HEK293 (cell line): ENCODE results near the gene PCMT1.

ENCODE experiments used
- CTCF ChIA-PET: fragments of 350-600 bp; formaldehyde crosslinking; extraction: SDS; loops from one replicate; lab custom pipeline; 2021; ENCODE audit warnings: antibody characterized with exemption; lab: Yijun Ruan, JAX
- POLR2A ChIA-PET: fragments of 300-600 bp; formaldehyde crosslinking; extraction: SDS; loops from one replicate; lab custom pipeline; 2020; ENCODE audit warnings: antibody characterized with exemption, inconsistent platforms; lab: Yijun Ruan, JAX
- H3K27ac ChIP-seq: fragments of 200-500 bp; sonication (Bioruptor generic); 2 replicates; pipeline ENCODE4 v1.5.1; 2014; ENCODE audit warnings: low read depth, low read length, control low read depth, inconsistent platforms; ENCODE audit errors: extremely low read depth
- H3K36me3 ChIP-seq, 2 experiments: fragments of 200-500 bp in 1 of 2; sonication (Bioruptor generic) in 1 of 2; 1 replicate in 1 of 2; 2 replicates in 1 of 2; pipeline ENCODE4 v1.5.1; 2014 to 2017; ENCODE audit warnings: inconsistent platforms in 2 of 2, low read length in 2 of 2; ENCODE audit not compliant: control insufficient read depth in 2 of 2, insufficient read depth in 1 of 2
- H3K4me1 ChIP-seq: fragments of 200-500 bp; sonication (Bioruptor generic); 2 replicates; pipeline ENCODE4 v1.5.1; 2014; ENCODE audit warnings: mild to moderate bottlenecking, low read length, inconsistent platforms; ENCODE audit not compliant: control insufficient read depth, insufficient read depth
- H3K4me3 ChIP-seq: 2 replicates; pipeline ENCODE4 v1.5.1; 2011; ENCODE audit warnings: low read depth, mild to moderate bottlenecking, control low read depth, low read length, moderate library complexity
- H3K9me3 ChIP-seq: fragments of 200-500 bp; sonication (Bioruptor generic); 2 replicates; pipeline ENCODE4 v1.5.1; 2014; ENCODE audit warnings: low read depth, low read length, inconsistent platforms; ENCODE audit not compliant: control insufficient read depth, insufficient read depth
- BCL11A ChIP-seq: fragments of 450-650 bp; formaldehyde crosslinking; IDR thresholded peaks from 2 replicates; pipeline ENCODE4 v1.5.1; 2016; ENCODE audit warnings: low read depth, missing biosample characterization, missing genetic modification characterization
- GLIS2 ChIP-seq: fragments of 450-650 bp; formaldehyde crosslinking; IDR thresholded peaks from 2 replicates; pipeline ENCODE4 v1.5.1; 2016; ENCODE audit warnings: missing biosample characterization, missing genetic modification characterization
- MEIS1 ChIP-seq: sonication (generic); formaldehyde crosslinking; IDR thresholded peaks from 2 replicates; pipeline ENCODE4 v1.8.1; 2022; ENCODE audit warnings: missing genetic modification reagents, mild to moderate bottlenecking, borderline replicate concordance
- REPIN1 ChIP-seq: fragments of 450-650 bp; formaldehyde crosslinking; IDR thresholded peaks from 2 replicates; pipeline ENCODE4 v1.5.1; 2017; ENCODE audit warnings: missing biosample characterization, missing genetic modification characterization, low read depth
- YY2 ChIP-seq: fragments of 450-650 bp; formaldehyde crosslinking; IDR thresholded peaks from 2 replicates; pipeline ENCODE4 v1.5.1; 2016; ENCODE audit warnings: missing biosample characterization, missing genetic modification characterization
- ZBTB7A ChIP-seq: fragments of 450-650 bp; formaldehyde crosslinking; IDR thresholded peaks from 2 replicates; pipeline ENCODE4 v1.5.1; 2016; ENCODE audit warnings: low read depth, missing biosample characterization, missing genetic modification characterization
- ZNF10 ChIP-seq: fragments of 450-650 bp; formaldehyde crosslinking; IDR thresholded peaks from 2 replicates; pipeline ENCODE4 v1.5.1; 2017; ENCODE audit warnings: missing biosample characterization, missing genetic modification characterization
- ZNF133 ChIP-seq: fragments of 450-650 bp; formaldehyde crosslinking; IDR thresholded peaks from 2 replicates; pipeline ENCODE4 v1.5.1; 2016; ENCODE audit warnings: missing biosample characterization, missing genetic modification characterization
- ZNF138 ChIP-seq: fragments of 450-650 bp; formaldehyde crosslinking; IDR thresholded peaks from 2 replicates; pipeline ENCODE4 v1.5.1; 2016; ENCODE audit warnings: missing biosample characterization, missing genetic modification characterization, borderline replicate concordance
- ZNF48 ChIP-seq: fragments of 450-650 bp; formaldehyde crosslinking; IDR thresholded peaks from 2 replicates; pipeline ENCODE4 v1.5.1; 2016; ENCODE audit warnings: missing biosample characterization, missing genetic modification characterization
- ZNF521 ChIP-seq: fragments of 450-650 bp; formaldehyde crosslinking; IDR thresholded peaks from 2 replicates; pipeline ENCODE4 v1.5.1; 2017; ENCODE audit warnings: missing biosample characterization, mild to moderate bottlenecking, missing genetic modification characterization
- ZNF558 ChIP-seq: fragments of 450-650 bp; formaldehyde crosslinking; IDR thresholded peaks from 2 replicates; pipeline ENCODE4 v1.5.1; 2016; ENCODE audit warnings: missing biosample characterization, missing genetic modification characterization
- ZNF747 ChIP-seq: fragments of 450-650 bp; formaldehyde crosslinking; IDR thresholded peaks from 2 replicates; pipeline ENCODE4 v1.5.1; 2016; ENCODE audit warnings: missing biosample characterization, missing genetic modification characterization
- ZNF777 ChIP-seq: fragments of 450-650 bp; formaldehyde crosslinking; IDR thresholded peaks from 2 replicates; pipeline ENCODE4 v1.5.1; 2017; ENCODE audit warnings: missing biosample characterization, missing genetic modification characterization, borderline replicate concordance
- ZNF792 ChIP-seq: fragments of 450-650 bp; formaldehyde crosslinking; IDR thresholded peaks from 2 replicates; pipeline ENCODE4 v1.5.1; 2016; ENCODE audit warnings: missing biosample characterization, missing genetic modification characterization
- TF ChIP-seq, protein P1 (sequence below): fragments of 450-650 bp; formaldehyde crosslinking; IDR thresholded peaks from 2 replicates; pipeline ENCODE4 v1.5.1; 2016; ENCODE audit warnings: missing biosample characterization, missing genetic modification characterization
- TF ChIP-seq, protein P2 (sequence below): sonication (generic); formaldehyde crosslinking; IDR thresholded peaks from 2 replicates; pipeline ENCODE4 v1.8.1; 2022; ENCODE audit warnings: mild to moderate bottlenecking, moderate library complexity, missing genetic modification reagents
- TF ChIP-seq, protein P3 (sequence below): fragments of 450-650 bp; formaldehyde crosslinking; IDR thresholded peaks from 2 replicates; pipeline ENCODE4 v1.5.0; 2017; ENCODE audit warnings: missing biosample characterization, missing genetic modification characterization, borderline replicate concordance

Gene PCMT1

DNA sequence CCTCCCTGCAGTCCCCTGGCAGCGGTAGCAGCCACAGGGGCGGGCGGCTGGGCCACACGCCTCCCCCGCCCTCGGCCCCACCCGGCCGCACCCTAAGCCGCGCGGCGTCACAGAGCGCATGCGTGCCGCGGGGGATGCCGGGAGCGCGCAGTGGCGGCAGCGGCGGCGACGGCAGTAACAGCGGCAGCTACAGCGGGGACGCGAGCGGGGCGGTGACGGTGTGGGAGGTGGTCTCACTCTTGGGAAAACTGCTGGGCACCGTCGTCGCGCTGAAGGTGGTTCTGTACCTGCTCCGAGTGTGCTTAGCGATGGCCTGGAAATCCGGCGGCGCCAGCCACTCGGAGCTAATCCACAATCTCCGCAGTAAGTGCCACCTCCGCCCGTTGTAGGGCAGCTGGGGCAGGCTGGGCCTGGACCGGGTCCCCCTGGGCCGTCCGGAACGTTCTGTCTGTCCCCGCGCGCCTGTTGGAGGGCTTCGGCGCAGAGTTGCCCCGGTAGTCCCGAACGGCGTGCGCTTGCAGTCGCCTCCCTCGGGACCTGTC, at the start of gene PCMT1 (continued):
- TF ChIP-seq, protein P1, sequence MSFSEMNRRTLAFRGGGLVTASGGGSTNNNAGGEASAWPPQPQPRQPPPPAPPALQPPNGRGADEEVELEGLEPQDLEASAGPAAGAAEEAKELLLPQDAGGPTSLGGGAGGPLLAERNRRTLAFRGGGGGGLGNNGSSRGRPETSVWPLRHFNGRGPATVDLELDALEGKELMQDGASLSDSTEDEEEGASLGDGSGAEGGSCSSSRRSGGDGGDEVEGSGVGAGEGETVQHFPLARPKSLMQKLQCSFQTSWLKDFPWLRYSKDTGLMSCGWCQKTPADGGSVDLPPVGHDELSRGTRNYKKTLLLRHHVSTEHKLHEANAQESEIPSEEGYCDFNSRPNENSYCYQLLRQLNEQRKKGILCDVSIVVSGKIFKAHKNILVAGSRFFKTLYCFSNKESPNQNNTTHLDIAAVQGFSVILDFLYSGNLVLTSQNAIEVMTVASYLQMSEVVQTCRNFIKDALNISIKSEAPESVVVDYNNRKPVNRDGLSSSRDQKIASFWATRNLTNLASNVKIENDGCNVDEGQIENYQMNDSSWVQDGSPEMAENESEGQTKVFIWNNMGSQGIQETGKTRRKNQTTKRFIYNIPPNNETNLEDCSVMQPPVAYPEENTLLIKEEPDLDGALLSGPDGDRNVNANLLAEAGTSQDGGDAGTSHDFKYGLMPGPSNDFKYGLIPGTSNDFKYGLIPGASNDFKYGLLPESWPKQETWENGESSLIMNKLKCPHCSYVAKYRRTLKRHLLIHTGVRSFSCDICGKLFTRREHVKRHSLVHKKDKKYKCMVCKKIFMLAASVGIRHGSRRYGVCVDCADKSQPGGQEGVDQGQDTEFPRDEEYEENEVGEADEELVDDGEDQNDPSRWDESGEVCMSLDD (tag by site-specific recombination) = 0 out of 2 replicates have a peak, but pooled peaks have one; percentile 13
- TF ChIP-seq, protein P2, sequence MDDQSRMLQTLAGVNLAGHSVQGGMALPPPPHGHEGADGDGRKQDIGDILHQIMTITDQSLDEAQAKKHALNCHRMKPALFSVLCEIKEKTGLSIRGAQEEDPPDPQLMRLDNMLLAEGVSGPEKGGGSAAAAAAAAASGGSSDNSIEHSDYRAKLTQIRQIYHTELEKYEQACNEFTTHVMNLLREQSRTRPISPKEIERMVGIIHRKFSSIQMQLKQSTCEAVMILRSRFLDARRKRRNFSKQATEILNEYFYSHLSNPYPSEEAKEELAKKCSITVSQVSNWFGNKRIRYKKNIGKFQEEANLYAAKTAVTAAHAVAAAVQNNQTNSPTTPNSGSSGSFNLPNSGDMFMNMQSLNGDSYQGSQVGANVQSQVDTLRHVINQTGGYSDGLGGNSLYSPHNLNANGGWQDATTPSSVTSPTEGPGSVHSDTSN (CRISPR knock-in tag) = 0 out of 2 replicates have a peak, but pooled peaks have one; percentile 34
- no peak for TF ChIP-seq ZNF747
- TF ChIP-seq, protein P3, sequence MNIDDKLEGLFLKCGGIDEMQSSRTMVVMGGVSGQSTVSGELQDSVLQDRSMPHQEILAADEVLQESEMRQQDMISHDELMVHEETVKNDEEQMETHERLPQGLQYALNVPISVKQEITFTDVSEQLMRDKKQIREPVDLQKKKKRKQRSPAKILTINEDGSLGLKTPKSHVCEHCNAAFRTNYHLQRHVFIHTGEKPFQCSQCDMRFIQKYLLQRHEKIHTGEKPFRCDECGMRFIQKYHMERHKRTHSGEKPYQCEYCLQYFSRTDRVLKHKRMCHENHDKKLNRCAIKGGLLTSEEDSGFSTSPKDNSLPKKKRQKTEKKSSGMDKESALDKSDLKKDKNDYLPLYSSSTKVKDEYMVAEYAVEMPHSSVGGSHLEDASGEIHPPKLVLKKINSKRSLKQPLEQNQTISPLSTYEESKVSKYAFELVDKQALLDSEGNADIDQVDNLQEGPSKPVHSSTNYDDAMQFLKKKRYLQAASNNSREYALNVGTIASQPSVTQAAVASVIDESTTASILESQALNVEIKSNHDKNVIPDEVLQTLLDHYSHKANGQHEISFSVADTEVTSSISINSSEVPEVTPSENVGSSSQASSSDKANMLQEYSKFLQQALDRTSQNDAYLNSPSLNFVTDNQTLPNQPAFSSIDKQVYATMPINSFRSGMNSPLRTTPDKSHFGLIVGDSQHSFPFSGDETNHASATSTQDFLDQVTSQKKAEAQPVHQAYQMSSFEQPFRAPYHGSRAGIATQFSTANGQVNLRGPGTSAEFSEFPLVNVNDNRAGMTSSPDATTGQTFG (tag by site-specific recombination) = no peak
- no peak; the same call in 1 of the 2 replicates for TF ChIP-seq ZBTB7A (tag by site-specific recombination)
- TF ChIP-seq BCL11A (tag by site-specific recombination) = no peak
- no peak for TF ChIP-seq ZNF558 (tag by site-specific recombination)
- TF ChIP-seq ZNF777 (tag by site-specific recombination) = peak; percentile 79; the same call in 1 of the 2 replicates
- TF ChIP-seq ZNF792 = peak; percentile 68
- no peak for TF ChIP-seq GLIS2 (tag by site-specific recombination)

- no peak overlapping the region for H3K4me3 ChIP-seq
Measured at GRCh38 chr6:149701714-149702113, 47.8 kb upstream of the PCMT1 start.

DNA sequence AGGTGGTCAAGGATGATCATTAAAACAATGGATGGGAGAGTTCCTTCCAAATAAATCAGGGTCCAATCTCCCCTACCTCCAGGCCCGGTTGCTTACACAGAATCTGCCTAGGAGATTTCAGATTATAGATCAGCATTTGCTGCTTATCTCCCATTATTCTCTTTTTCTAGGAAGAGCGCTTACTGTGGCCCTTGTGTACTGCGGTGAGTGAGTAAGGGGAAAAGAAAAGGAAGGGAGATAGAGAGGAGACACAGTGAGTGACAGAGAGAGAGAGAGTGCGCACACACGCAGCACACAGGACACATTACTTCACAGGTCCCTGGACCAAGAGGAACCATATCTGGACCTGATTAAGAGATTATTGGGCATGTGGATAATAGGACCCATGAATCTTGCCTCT, 37.8 kb upstream of the PCMT1 start:
- POLR2A ChIA-PET = no interaction called here

More at GRCh38 chr6:149701714-149702113, 47.8 kb upstream of the PCMT1 start:
- Histone ChIP-seq H3K4me1 (peaks cover 9% of the 10 kb centered on the region; the same call in 1 of the 2 replicates), H3K9me3 (no peaks in the 10 kb centered on the region)
- CTCF ChIA-PET = interaction anchor here (1.0 kb wide), 1 partner anchor 156 kb away, joined by 3 read pairs; the partner anchor contains the start of gene PPIL4
- TF ChIP-seq ZNF558 (tag by site-specific recombination) (0 out of 2 replicates have a peak, but pooled peaks have one; percentile 51), ZNF521 (no peak), REPIN1 (no peak)
- TF ChIP-seq, all 188 proteins: peak for 1
- Histone ChIP-seq H3K27ac (no peak overlapping the region), H3K36me3 (peaks cover 30 to 37% of the 10 kb centered on the region in 2 experiments)
- POLR2A ChIA-PET = no interaction called here

More for the DNA sequence above, 37.8 kb upstream of the PCMT1 start:
- H3K4me1 ChIP-seq = peaks cover 2% of the 10 kb centered on the region; the same call in 1 of the 2 replicates
- CTCF ChIA-PET = no interaction called here
- TF ChIP-seq MEIS1 (CRISPR knock-in tag) = no peak
- peak; percentile 87 for TF ChIP-seq ZNF133
- TF ChIP-seq ZNF138 = no peak
- no peak for TF ChIP-seq ZNF48 (tag by site-specific recombination)
- no peak for TF ChIP-seq YY2 (tag by site-specific recombination)
- no peak for TF ChIP-seq ZNF10 (tag by site-specific recombination)
- H3K4me3 ChIP-seq = no peak overlapping the region
- H3K9me3 ChIP-seq = no peaks in the 10 kb centered on the region
- peaks cover 6 to 9% of the 10 kb centered on the region in 2 experiments; a peak in 2 of 3 replicates for H3K36me3 ChIP-seq
- H3K27ac ChIP-seq = no peak overlapping the region
